GM12878 (cell line): ENCODE measurements around the gene ELOA. TPM values are rescaled to one million over a fixed set of nuclear protein-coding genes. Genes with fewer than 3 reads are reported as not detected.

ENCODE experiments used
- ATAC-seq: fragments of 200-7000 bp; cut with Tn5 transposase; 3 replicates; pipeline ENCODE4 v1.9.1; 2020; ENCODE audit warnings: mild to moderate bottlenecking, moderate library complexity
- BruUV-seq: library from RNA; stranded (reverse); fragments of 400-500 nt; replicated peaks from 2 replicates; lab custom pipeline; 2021; lab: Mats Ljungman, UMichigan
- CTCF ChIA-PET: fragments of 300-600 bp; sonication (Branson Sonifier 250); formaldehyde crosslinking; extraction: SDS; loops from one replicate; lab custom pipeline; 2021; ENCODE audit warnings: inconsistent platforms; lab: Yijun Ruan, JAX
- POLR2A ChIA-PET: fragments of 350-600 bp; formaldehyde crosslinking; extraction: SDS; loops from one replicate; lab custom pipeline; 2021; ENCODE audit warnings: inconsistent platforms; lab: Charles Lee
- RAD21 ChIA-PET: fragments of 300-600 bp; sonication (Branson Sonifier 250); formaldehyde crosslinking; loops from one replicate; lab custom pipeline; 2023; ENCODE audit warnings: antibody characterized with exemption; ENCODE audit not compliant: unreplicated experiment; lab: Charles Lee
- SMC1A ChIA-PET: fragments of 300-600 bp; sonication (Branson Sonifier 250); formaldehyde crosslinking; loops from one replicate; lab custom pipeline; 2023; ENCODE audit not compliant: unreplicated experiment, uncharacterized antibody; lab: Charles Lee
- DNase-seq: peaks from one replicate; pipeline ENCODE4 v3.0.0-alpha.2; 2011; ENCODE audit warnings: low read depth, low spot score
- FAIRE-seq: peaks from 3 replicates; lab custom pipeline; 2011; peaks lifted over from hg19 to GRCh38; lab: Jason Lieb, UNC
- H2AFZ ChIP-seq: 2 replicates; pipeline ENCODE4 v1.6.0; 2011; ENCODE audit warnings: low read depth, low read length, control low read depth; ENCODE audit not compliant: control insufficient read depth
- H3K27ac ChIP-seq: 2 replicates; pipeline ENCODE4 v1.5.1; 2011; ENCODE audit warnings: control low read depth; ENCODE audit not compliant: control insufficient read depth, insufficient read depth
- H3K27me3 ChIP-seq, 2 experiments: replicated peaks in 1 of 2; 2 replicates each; pipeline versions ENCODE4 v1.6.0 to v1.6.1; 2011; ENCODE audit warnings: low read length in 1 of 2; ENCODE audit not compliant: control insufficient read depth in 2 of 2, insufficient read depth in 2 of 2
- H3K36me3 ChIP-seq, 2 experiments: 2 replicates each; pipeline ENCODE4 v1.5.1; 2011; ENCODE audit warnings: low read length in 1 of 2; ENCODE audit not compliant: control insufficient read depth in 2 of 2, insufficient read depth in 2 of 2
- H3K4me1 ChIP-seq: 2 replicates; pipeline ENCODE4 v1.6.1; 2011; ENCODE audit warnings: mild to moderate bottlenecking, low read length, moderate library complexity, mixed read lengths; ENCODE audit not compliant: control insufficient read depth, insufficient read depth
- H3K4me2 ChIP-seq: 2 replicates; pipeline ENCODE4 v1.6.0; 2011; ENCODE audit warnings: control low read depth; ENCODE audit not compliant: control insufficient read depth, insufficient read depth
- H3K4me3 ChIP-seq: fragments of 200-600 bp; sonication (generic); 2 replicates; pipeline ENCODE4 v1.5.1; 2016
- H3K79me2 ChIP-seq: 2 replicates; pipeline ENCODE4 v1.6.0; 2011; ENCODE audit warnings: low read length; ENCODE audit not compliant: control insufficient read depth, insufficient read depth
- H3K9ac ChIP-seq: 2 replicates; pipeline ENCODE4 v1.8.0; 2011; ENCODE audit warnings: low read length, control low read depth, mixed read lengths; ENCODE audit not compliant: control insufficient read depth, insufficient read depth
- H3K9me3 ChIP-seq: replicated peaks from 3 replicates; pipeline ENCODE4 v1.5.1; 2011; ENCODE audit warnings: mild to moderate bottlenecking, low read length; ENCODE audit not compliant: control insufficient read depth, insufficient read depth
- H4K20me1 ChIP-seq: 2 replicates; pipeline ENCODE4 v1.6.0; 2011; ENCODE audit not compliant: control insufficient read depth, insufficient read depth
- E4F1 ChIP-seq: fragments of 450-650 bp; IDR thresholded peaks from 2 replicates; pipeline ENCODE4 v1.6.1; 2018; ENCODE audit warnings: borderline replicate concordance, mild to moderate bottlenecking; ENCODE audit not compliant: partially characterized antibody
- IKZF2 ChIP-seq, 2 experiments: fragments of 450-650 bp; IDR thresholded peaks; 2 replicates each; pipeline ENCODE4 v1.6.1; 2017; ENCODE audit warnings: mild to moderate bottlenecking in 2 of 2, moderate library complexity in 2 of 2
- MTA3 ChIP-seq: IDR thresholded peaks from 2 replicates; pipeline ENCODE4 v1.6.1; 2012; ENCODE audit warnings: low read length, inconsistent platforms, borderline replicate concordance
- NR2C1 ChIP-seq: fragments of 450-650 bp; IDR thresholded peaks from 2 replicates; pipeline ENCODE4 v1.6.1; 2017; ENCODE audit warnings: antibody characterized with exemption, mild to moderate bottlenecking, moderate library complexity
- TAF1 ChIP-seq: IDR thresholded peaks from 2 replicates; pipeline ENCODE4 v1.6.1; 2011; ENCODE audit warnings: mild to moderate bottlenecking, low read depth, low read length, borderline replicate concordance
- WGBS: methylation state at CpG from one replicate; pipeline ENCODE4 v1.1.6; 2016; ENCODE audit warnings: low lambda C conversion rate; ENCODE audit not compliant: insufficient replicate concordance, insufficient coverage; ENCODE audit errors: missing lambda C conversion rate; 5-methylcytosine and 5-hydroxymethylcytosine counted together
- in situ Hi-C: fragments of 300-500 bp; cut with MboI; formaldehyde crosslinking; loops from 9 replicates; pipeline ENCODE4 v1.14.3; 2018; ENCODE audit warnings: mixed read lengths
- intact Hi-C: fragments of 100-400 bp; cut with micrococcal nuclease; formaldehyde crosslinking; loops from one replicate; pipeline ENCODE4 v1.14.2; 2022; ENCODE audit not compliant: unreplicated experiment
- polyA plus RNA-seq, 11 experiments: library from polyadenylated mRNA; depleted of rRNA in 4 of 11; unstranded in 6 of 11; stranded (reverse) in 5 of 11; fragments of >200 nt; fragmentation: Nextera tagmentation in 4 of 11; fragmentation: Illumina TruSeq in 1 of 11; extraction: Ambion mirVana in 4 of 11; extraction: Trizol in 1 of 11; gene quantifications; 1 replicate in 1 of 11; 2 replicates in 10 of 11; pipeline versions ENCODE4 v1.2.1 to v1.2.3, GENCODE V29; 2011 to 2016; ENCODE audit warnings: inconsistent platforms in 2 of 11, missing spikeins in 2 of 11, low read depth in 1 of 11
- total RNA-seq, 4 experiments: library from RNA; depleted of rRNA in 3 of 4; stranded (reverse); fragments of >200 nt in 3 of 4; fragmentation: Illumina TruSeq in 1 of 4; extraction: Trizol in 1 of 4; gene quantifications; 2 replicates each; pipeline versions ENCODE4 v1.2.1 to v1.2.3, GENCODE V29; 2013 to 2021

The ELOA gene
- total and polyA plus RNA-seq, 10 of the 15 experiments (the other 5 are each of a cell fraction or from before 2014, with no cell fraction given) = 20.1 to 63.6 (median 39.8) TPM

GRCh38 chr1:23757812-23758211, 14.5 kb downstream of the ELOA start:
- Histone ChIP-seq H3K9ac (no peak overlapping the region), H3K4me2 (no peak overlapping the region), H3K79me2 (no peaks in the 10 kb centered on the region; the same call in 1 of the 2 replicates), H3K27ac (no peak overlapping the region), H3K9me3 (no peaks in the 10 kb centered on the region), H3K4me1 (no peaks in the 10 kb centered on the region), H3K27me3 (no peaks in the 10 kb centered on the region), H2AFZ (no peak overlapping the region), H4K20me1 (peaks cover 2% of the 10 kb centered on the region; the same call in 1 of the 2 replicates), H3K4me3 (no peak overlapping the region), H3K36me3 (peaks cover 40 to 62% of the 10 kb centered on the region in 2 experiments)
- ATAC-seq (no peak), FAIRE-seq (no peak), DNase-seq (no peak)
- intact Hi-C loops (no loop called here), in situ Hi-C loops (no loop called here)
- RAD21 ChIA-PET = interaction anchor here (0.6 to 1.2 kb wide), 2 partner anchors 10 to 56 kb away, joined by 3 read pairs; no protein-coding TSS in a partner anchor
- BruUV-seq = no TSS peak
- SMC1A ChIA-PET = interaction anchor here (0.8 to 1.2 kb wide), 2 partner anchors 11 to 36 kb away, joined by 3 read pairs; no protein-coding TSS in a partner anchor
- POLR2A ChIA-PET = interaction anchor here (0.6 to 0.7 kb wide), 2 partner anchors 27 to 245 kb away, joined by 3 to 5 read pairs; no protein-coding TSS in a partner anchor
- CTCF ChIA-PET = interaction anchor here (0.6 kb wide), 2 partner anchors 54 to 214 kb away, joined by 3 read pairs; no protein-coding TSS in a partner anchor
- WGBS = 90% methylated on average over 1 of the region's 1 CpG
- TF ChIP-seq TAF1 (no peak), IKZF2 (IDR thresholded peaks at IDR 0.05) (no peak), MTA3 (no peak), E4F1 (no peak), NR2C1 (no peak)
